Hepatocyte (in vitro differentiated cells): ENCODE results near the gene CSTF3. TPM values are rescaled to one million over a fixed set of nuclear protein-coding genes. Genes with fewer than 3 reads are reported as not detected.
A peak's percentile ranks its signal among the peaks of the same experiment; 100 is the strongest.

Source experiments
- DNase-seq: peaks from one replicate; pipeline ENCODE4 v3.0.0-alpha.2; 2016; ENCODE audit warnings: low spot score
- H2AFZ ChIP-seq: fragments of 200-600 bp; sonication (generic); 2 replicates; pipeline ENCODE4 v1.6.0; 2016; ENCODE audit warnings: antibody characterized with exemption, mild to moderate bottlenecking
- H3K27ac ChIP-seq: fragments of 200-600 bp; sonication (generic); 2 replicates; pipeline ENCODE4 v1.5.1; 2016; ENCODE audit warnings: mild to moderate bottlenecking
- H3K27me3 ChIP-seq: fragments of 200-600 bp; sonication (generic); 2 replicates; pipeline ENCODE4 v1.6.1; 2016
- H3K36me3 ChIP-seq: fragments of 200-600 bp; sonication (generic); replicated peaks from 2 replicates; pipeline ENCODE4 v1.5.1; 2016; ENCODE audit warnings: low read depth; ENCODE audit not compliant: insufficient read depth
- H3K4me1 ChIP-seq: fragments of 200-600 bp; sonication (generic); 2 replicates; pipeline ENCODE4 v1.5.1; 2016; ENCODE audit warnings: mild to moderate bottlenecking, moderate library complexity; ENCODE audit not compliant: insufficient read depth
- H3K4me2 ChIP-seq: fragments of 200-600 bp; sonication (generic); 2 replicates; pipeline ENCODE4 v1.6.0; 2016
- H3K4me3 ChIP-seq: fragments of 200-600 bp; sonication (generic); 2 replicates; pipeline ENCODE4 v1.5.1; 2016; ENCODE audit warnings: mild to moderate bottlenecking
- H3K79me2 ChIP-seq: fragments of 200-600 bp; sonication (generic); 2 replicates; pipeline ENCODE4 v1.6.0; 2017; ENCODE audit warnings: mild to moderate bottlenecking
- H3K9me2 ChIP-seq: fragments of 200-600 bp; sonication (generic); replicated peaks from 2 replicates; pipeline ENCODE4 v1.6.0; 2017; ENCODE audit warnings: mild to moderate bottlenecking; ENCODE audit not compliant: insufficient read depth
- H3K9me3 ChIP-seq: fragments of 200-600 bp; sonication (generic); 2 replicates; pipeline ENCODE4 v1.5.1; 2016; ENCODE audit warnings: low read depth, mild to moderate bottlenecking
- H4K20me1 ChIP-seq: fragments of 200-600 bp; sonication (generic); 2 replicates; pipeline ENCODE4 v1.6.0; 2016; ENCODE audit warnings: mild to moderate bottlenecking; ENCODE audit not compliant: insufficient read depth, poor library complexity, severe bottlenecking
- CTCF ChIP-seq: fragments of 200-600 bp; sonication (generic); IDR thresholded peaks from 2 replicates; pipeline ENCODE4 v1.5.1; 2016; ENCODE audit warnings: antibody characterized with exemption, mild to moderate bottlenecking; ENCODE audit not compliant: poor library complexity
- EZH2 ChIP-seq: fragments of 200-600 bp; sonication (generic); IDR thresholded peaks from 2 replicates; pipeline ENCODE4 v1.6.1; 2016; ENCODE audit warnings: antibody characterized with exemption, mild to moderate bottlenecking, borderline replicate concordance
- EZH2phosphoT487 ChIP-seq: fragments of 200-600 bp; sonication (generic); IDR thresholded peaks from one replicate; pipeline ENCODE4 v1.6.1; 2018; ENCODE audit warnings: antibody characterized with exemption, mild to moderate bottlenecking, low read depth, moderate library complexity; ENCODE audit not compliant: unreplicated experiment, severe bottlenecking
- WGBS: methylation state at CpG from one replicate; pipeline ENCODE4 v1.1.6; 2016; ENCODE audit warnings: low lambda C conversion rate; ENCODE audit errors: missing lambda C conversion rate; 5-methylcytosine and 5-hydroxymethylcytosine counted together
- polyA plus RNA-seq: library from polyadenylated mRNA; unstranded; fragments of >200 nt; fragmentation: Nextera tagmentation; extraction: Ambion mirVana; gene quantifications from 2 replicates; pipeline ENCODE4 v1.2.1, GENCODE V29; 2016
- total RNA-seq: library from RNA; depleted of rRNA; stranded (reverse); fragments of >200 nt; gene quantifications from 2 replicates; pipeline ENCODE4 v1.2.3, GENCODE V29; 2014

Gene CSTF3
- total and polyA plus RNA-seq, 2 experiments from 2014 or later = 33.0 to 35.6 TPM

GRCh38 chr11:33191467-33191866, 30.2 kb upstream of the CSTF3 start:
- Histone ChIP-seq H3K4me3 (no peak overlapping the region), H3K4me1 (peaks cover 16% of the 10 kb centered on the region), H3K9me2 (no peaks in the 10 kb centered on the region), H3K79me2 (no peaks in the 10 kb centered on the region), H3K36me3 (no peaks in the 10 kb centered on the region), H3K27me3 (no peaks in the 10 kb centered on the region), H3K9me3 (no peaks in the 10 kb centered on the region), H2AFZ (no peak overlapping the region), H3K4me2 (no peak overlapping the region), H4K20me1 (no peaks in the 10 kb centered on the region), H3K27ac (no peak overlapping the region)
- no peak for DNase-seq
- no peak for TF ChIP-seq EZH2phosphoT487
- no peak for TF ChIP-seq CTCF
- no peak for TF ChIP-seq EZH2

- no peaks in the 10 kb centered on the region for H3K27me3 ChIP-seq
- H3K36me3 ChIP-seq = no peaks in the 10 kb centered on the region
- peak overlapping the region; percentile 39 for H3K27ac ChIP-seq
- no peak overlapping the region for H2AFZ ChIP-seq
- peak overlapping the region; percentile 45 for H3K4me2 ChIP-seq
- no peaks in the 10 kb centered on the region for H3K9me2 ChIP-seq
- DNase-seq = no peak
- 42% methylated on average over 8 of the region's 8 CpGs for WGBS
- peaks cover 9% of the 10 kb centered on the region for H3K4me1 ChIP-seq
- no peaks in the 10 kb centered on the region for H4K20me1 ChIP-seq
- H3K4me3 ChIP-seq = no peak overlapping the region
- H3K79me2 ChIP-seq = no peaks in the 10 kb centered on the region
- no peaks in the 10 kb centered on the region for H3K9me3 ChIP-seq
- TF ChIP-seq EZH2phosphoT487 = no peak
- no peak for TF ChIP-seq EZH2
- no peak for TF ChIP-seq CTCF
These were observed 26.9 kb upstream of the CSTF3 start for GRCh38 chr11:33187998-33188722.

- peaks cover 18% of the 10 kb centered on the region for H3K4me1 ChIP-seq
- WGBS = 77% methylated on average over 1 of the region's 1 CpG
- TF ChIP-seq EZH2 (no peak), EZH2phosphoT487 (no peak), CTCF (no peak)
- no peaks in the 10 kb centered on the region for H4K20me1 ChIP-seq
- no peaks in the 10 kb centered on the region for H3K9me3 ChIP-seq
- no peak for DNase-seq
- H3K36me3 ChIP-seq = no peaks in the 10 kb centered on the region
- H3K4me3 ChIP-seq = no peak overlapping the region
- no peak overlapping the region for H3K27ac ChIP-seq
- no peak overlapping the region for H2AFZ ChIP-seq
- no peaks in the 10 kb centered on the region for H3K27me3 ChIP-seq
- H3K79me2 ChIP-seq = no peaks in the 10 kb centered on the region
- H3K4me2 ChIP-seq = no peak overlapping the region
- H3K9me2 ChIP-seq = no peaks in the 10 kb centered on the region
These were observed 24.5 kb upstream of the CSTF3 start for GRCh38 chr11:33185756-33186155.
